Measurements from ENCODE around the gene ZNF813.
A peak's percentile ranks its signal among the peaks of the same experiment; 100 is the strongest.
"Not testable (repeated sequence)": the region's sequence is repeated elsewhere in the genome, so short reads cannot be mapped to it uniquely, and the experiment has no call there.

ZNF813 gene

GRCh38 chr19:53511357-53511756, 43.8 kb downstream of the ZNF813 start:
- CTCF ChIA-PET: no interaction called here
- POLR2A ChIA-PET (ENCODE audit: low non-redundant PET): no interaction called here
- no peak for TF ChIP-seq CTCF (conservative IDR thresholded peaks at IDR 0.05; ENCODE audit: low read depth)

GRCh38 chr19:53511933-53512374, 44.4 kb downstream of the ZNF813 start:
- peak; percentile 13 for DNase-seq (ENCODE audit: low spot score)
- no peak overlapping the region for H3K27ac ChIP-seq
- no peak for TF ChIP-seq CTCF (conservative IDR thresholded peaks at IDR 0.05; ENCODE audit: low read depth)
- ChIA-PET POLR2A (ENCODE audit: low non-redundant PET) (no interaction called here), CTCF (no interaction called here)

More at GRCh38 chr19:53511357-53511756, 43.8 kb downstream of the ZNF813 start:
- no peak overlapping the region for H3K27ac ChIP-seq
- no peak for DNase-seq (ENCODE audit: low spot score)

GRCh38 chr19:53515047-53515446, 47.5 kb downstream of the ZNF813 start:
- H3K27ac ChIP-seq; POLR2A ChIA-PET (ENCODE audit: low non-redundant PET); DNase-seq (ENCODE audit: low spot score); CTCF ChIA-PET: not testable (repeated sequence)

- H3K27ac ChIP-seq: no peak overlapping the region
- ChIA-PET POLR2A (ENCODE audit: low non-redundant PET) (no interaction called here), CTCF (no interaction called here)
- TF ChIP-seq CTCF (conservative IDR thresholded peaks at IDR 0.05; ENCODE audit: low read depth): no peak
- DNase-seq (ENCODE audit: low spot score): no peak
These were observed 49.7 kb downstream of the ZNF813 start for GRCh38 chr19:53517114-53517741.

- CTCF ChIA-PET: no interaction called here
- H3K27ac ChIP-seq: no peak overlapping the region
- POLR2A ChIA-PET (ENCODE audit: low non-redundant PET): no interaction called here
- no peak for DNase-seq (ENCODE audit: low spot score)
- no peak for TF ChIP-seq CTCF (conservative IDR thresholded peaks at IDR 0.05; ENCODE audit: low read depth)
These were observed 50.6 kb downstream of the ZNF813 start for GRCh38 chr19:53518121-53518520.

GRCh38 chr19:53518716-53519115, 51.2 kb downstream of the ZNF813 start:
- no peak for TF ChIP-seq CTCF (conservative IDR thresholded peaks at IDR 0.05; ENCODE audit: low read depth)
- no peak for DNase-seq (ENCODE audit: low spot score)
- no peak overlapping the region for H3K27ac ChIP-seq
- CTCF ChIA-PET: no interaction called here
- POLR2A ChIA-PET (ENCODE audit: low non-redundant PET): no interaction called here

- ChIA-PET POLR2A (ENCODE audit: low non-redundant PET) (no interaction called here), CTCF (no interaction called here)
- no peak overlapping the region for H3K27ac ChIP-seq
- no peak for DNase-seq (ENCODE audit: low spot score)
- TF ChIP-seq CTCF (conservative IDR thresholded peaks at IDR 0.05; ENCODE audit: low read depth): no peak
These were observed 51.9 kb downstream of the ZNF813 start for GRCh38 chr19:53519446-53519845.

All from RWPE1 (cell line).